Measurements from ENCODE around the gene KRTAP11-1.

The KRTAP11-1 gene

GRCh38 chr21:30881480-30881879, at the start of gene KRTAP11-1:
Gene KRTAP11-1 (minus strand): TSS chr21:30881580. CDS start chr21:30881524, 56 bp downstream.
- no peak for DNase-seq

GRCh38 chr21:30924146-30924700, 42.8 kb upstream of the KRTAP11-1 start:
- DNase-seq, result no peak

- no peak for DNase-seq
These were observed 39.7 kb upstream of the KRTAP11-1 start for GRCh38 chr21:30921129-30921528.

- no peak for DNase-seq
These were observed 36.2 kb upstream of the KRTAP11-1 start for GRCh38 chr21:30917557-30917956.

GRCh38 chr21:30900881-30901280, 19.5 kb upstream of the KRTAP11-1 start:
- no peak for DNase-seq

- no peak for DNase-seq
These were observed 1.7 kb upstream of the KRTAP11-1 start for GRCh38 chr21:30882866-30883597.

- DNase-seq, result no peak
These were observed 466 bp downstream of the KRTAP11-1 start for GRCh38 chr21:30880914-30881313.

GRCh38 chr21:30874526-30874925, 6.9 kb downstream of the KRTAP11-1 start:
- no peak for DNase-seq

- no peak for DNase-seq
These were observed 33.5 kb downstream of the KRTAP11-1 start for GRCh38 chr21:30847627-30848500.

- DNase-seq, result no peak
These were observed 38.4 kb downstream of the KRTAP11-1 start for GRCh38 chr21:30842990-30843389.

- peak; percentile 8 for DNase-seq
These were observed 42.1 kb downstream of the KRTAP11-1 start for GRCh38 chr21:30839304-30839703.

- no peak for DNase-seq
These were observed 42.8 kb downstream of the KRTAP11-1 start for GRCh38 chr21:30838536-30838935.

GRCh38 chr21:30831194-30831765, 50.1 kb downstream of the KRTAP11-1 start:
- DNase-seq, result peak; percentile 28 to 37
